Neutrophil (primary cell): Measurements from ENCODE around the gene USP10.

Experiments used
- H3K27ac ChIP-seq: fragments of 200-600 bp; sonication (generic); 2 replicates; pipeline ENCODE4 v1.5.1; 2016; ENCODE audit warnings: mild to moderate bottlenecking, moderate library complexity
- H3K27me3 ChIP-seq: fragments of 200-600 bp; sonication (generic); 2 replicates; pipeline ENCODE4 v1.6.0; 2016; ENCODE audit warnings: mild to moderate bottlenecking
- H3K36me3 ChIP-seq: fragments of 200-600 bp; sonication (generic); 2 replicates; pipeline ENCODE4 v1.5.1; 2017
- H3K4me1 ChIP-seq, 2 experiments: fragments of 200-600 bp in 1 of 2; sonication (generic) in 1 of 2; 1 replicate in 1 of 2; 2 replicates in 1 of 2; pipeline versions ENCODE4 v1.5.1 to v1.6.1; 2013 to 2016; ENCODE audit warnings: low read depth in 1 of 2, low read length in 1 of 2, mild to moderate bottlenecking in 1 of 2, moderate library complexity in 1 of 2; ENCODE audit not compliant: control insufficient read depth in 1 of 2, insufficient read depth in 1 of 2
- H3K4me3 ChIP-seq, 2 experiments: fragments of 200-600 bp in 1 of 2; sonication (generic) in 1 of 2; 1 replicate in 1 of 2; 2 replicates in 1 of 2; pipeline ENCODE4 v1.5.1; 2013 to 2016; ENCODE audit warnings: low read depth in 1 of 2, low read length in 1 of 2, mild to moderate bottlenecking in 1 of 2, moderate library complexity in 1 of 2
- H3K9me3 ChIP-seq: fragments of 200-600 bp; sonication (generic); 2 replicates; pipeline ENCODE4 v1.5.1; 2016
- CTCF ChIP-seq: fragments of 200-600 bp; sonication (generic); IDR thresholded peaks from 2 replicates; pipeline ENCODE4 v1.5.1; 2016; ENCODE audit warnings: antibody characterized with exemption

USP10 gene

GRCh38 chr16:84810518-84811273 is 110.9 kb downstream of the USP10 start:
- Histone ChIP-seq H3K4me3 (peak overlapping the region; percentile 34 to 42), H3K27ac (peak overlapping the region; percentile 90), H3K36me3 (no peaks in the 10 kb centered on the region), H3K4me1 (peaks cover 83 to 86% of the 10 kb centered on the region in 2 experiments), H3K9me3 (no peaks in the 10 kb centered on the region), H3K27me3 (no peaks in the 10 kb centered on the region)
- no peak for TF ChIP-seq CTCF

GRCh38 chr16:84811529-84811928 is 111.7 kb downstream of the USP10 start:
- Histone ChIP-seq H3K27me3 (no peaks in the 10 kb centered on the region), H3K27ac (peak overlapping the region; percentile 90), H3K36me3 (no peaks in the 10 kb centered on the region), H3K4me1 (peaks cover 77 to 79% of the 10 kb centered on the region in 2 experiments), H3K9me3 (no peaks in the 10 kb centered on the region), H3K4me3 (peak overlapping the region; percentile 34 to 42)
- TF ChIP-seq CTCF, result no peak

GRCh38 chr16:84813141-84813934 is 113.5 kb downstream of the USP10 start:
- Histone ChIP-seq H3K9me3 (no peaks in the 10 kb centered on the region), H3K27me3 (no peaks in the 10 kb centered on the region), H3K36me3 (no peaks in the 10 kb centered on the region), H3K4me3 (no peak overlapping the region), H3K27ac (peak overlapping the region; percentile 90), H3K4me1 (peaks cover 60 to 61% of the 10 kb centered on the region in 2 experiments)
- TF ChIP-seq CTCF, result no peak

GRCh38 chr16:84815462-84815861 is 115.7 kb downstream of the USP10 start:
- Histone ChIP-seq H3K27me3 (peaks cover 8% of the 10 kb centered on the region), H3K36me3 (no peaks in the 10 kb centered on the region), H3K4me3 (no peak overlapping the region), H3K4me1 (peaks cover 51 to 58% of the 10 kb centered on the region in 2 experiments), H3K9me3 (no peaks in the 10 kb centered on the region), H3K27ac (no peak overlapping the region)
- no peak for TF ChIP-seq CTCF

GRCh38 chr16:84816023-84816422 is 116.2 kb downstream of the USP10 start:
- H3K9me3 ChIP-seq, result no peaks in the 10 kb centered on the region
- H3K27ac ChIP-seq, result no peak overlapping the region
- H3K36me3 ChIP-seq, result no peaks in the 10 kb centered on the region
- H3K27me3 ChIP-seq, result peaks cover 8% of the 10 kb centered on the region
- H3K4me3 ChIP-seq, result no peak overlapping the region
- H3K4me1 ChIP-seq, result peaks cover 51 to 58% of the 10 kb centered on the region in 2 experiments
- no peak for TF ChIP-seq CTCF
